Chondrocyte (in vitro differentiated cells): ENCODE results near the gene MYBPH. TPM values are rescaled to one million over a fixed set of nuclear protein-coding genes. Genes with fewer than 3 reads are reported as not detected.

Experiments
- DNase-seq: peaks from one replicate; pipeline ENCODE4 v3.0.0; 2021; ENCODE audit warnings: mixed read lengths, low spot score
- H3K27ac Mint-ChIP-seq: one replicate; pipeline ENCODE4 v1.8.0; 2021; ENCODE audit warnings: mild to moderate bottlenecking, moderate library complexity, mixed read lengths; ENCODE audit not compliant: unreplicated experiment
- H3K27me3 Mint-ChIP-seq: 2 replicates; pipeline ENCODE4 v1.8.0; 2021; ENCODE audit warnings: low read depth, mixed read lengths
- H3K36me3 Mint-ChIP-seq: 2 replicates; pipeline ENCODE4 v1.8.0; 2021; ENCODE audit warnings: low read depth, mixed read lengths
- H3K4me1 Mint-ChIP-seq: 2 replicates; pipeline ENCODE4 v1.8.0; 2021; ENCODE audit warnings: low read depth, mild to moderate bottlenecking, mixed read lengths
- H3K4me3 Mint-ChIP-seq: one replicate; pipeline ENCODE4 v1.8.0; 2021; ENCODE audit warnings: mild to moderate bottlenecking, moderate library complexity, mixed read lengths; ENCODE audit not compliant: unreplicated experiment
- H3K9me3 Mint-ChIP-seq: 2 replicates; pipeline ENCODE4 v1.8.0; 2021; ENCODE audit warnings: low read depth, mixed read lengths
- total RNA-seq: library from RNA; stranded (reverse); gene quantifications from 3 replicates; pipeline ENCODE4 v1.2.1, GENCODE V29; 2021
- TF ChIP-seq, protein P1 (sequence below): fragments of 200-600 bp; sonication (generic); IDR thresholded peaks from 2 replicates; pipeline ENCODE4 v1.5.0; 2021; ENCODE audit warnings: antibody characterized with exemption, mild to moderate bottlenecking, moderate library complexity

Gene MYBPH
- total RNA-seq, 1 donor from 2014 or later, result not detected

DNA sequence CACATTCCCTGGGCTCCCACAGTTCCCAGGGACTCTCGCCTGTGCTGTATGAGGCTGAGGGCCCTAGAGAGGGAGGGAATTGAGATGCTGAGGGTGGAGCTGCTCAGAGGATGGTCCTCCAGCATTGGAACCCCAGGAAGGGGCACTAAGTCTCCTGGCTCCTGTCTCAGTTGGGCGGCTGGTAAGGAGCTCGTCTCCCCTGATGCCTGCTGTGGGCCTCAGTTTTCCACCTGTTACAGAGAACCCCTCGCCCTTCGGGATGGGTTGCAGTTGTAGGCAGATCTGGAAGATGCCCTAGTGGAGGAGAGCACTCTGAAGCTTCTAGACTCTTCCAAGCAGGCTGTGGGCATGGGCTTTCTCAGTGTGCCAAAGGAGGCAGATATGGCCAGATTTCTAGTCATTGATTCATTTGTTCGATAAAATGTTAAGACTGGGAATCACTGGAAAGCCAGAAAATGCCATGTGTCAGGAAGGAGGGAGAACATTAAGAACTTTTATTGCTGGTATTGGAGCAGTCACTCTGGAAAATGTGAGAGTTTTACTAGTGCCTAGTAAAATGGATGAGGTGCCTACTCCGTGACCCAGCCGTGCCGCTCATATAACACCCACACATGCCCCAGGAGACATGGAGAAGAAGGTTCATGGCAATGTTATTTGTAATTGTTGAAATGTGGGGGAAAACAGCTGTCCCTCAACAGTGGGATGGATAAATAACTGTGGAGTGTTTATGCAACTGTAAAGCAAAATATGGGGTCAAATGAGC is 828 bp upstream of the MYBPH start:
- peaks cover 19% of the 10 kb centered on the region for H3K4me1 Mint-ChIP-seq
- H3K27me3 Mint-ChIP-seq, result peaks cover 2% of the 10 kb centered on the region

GRCh38 chr1:203175827-203176241 is 208 bp upstream of the MYBPH start:
- Mint-ChIP-seq H3K27me3 (peaks cover 2% of the 10 kb centered on the region), H3K4me1 (peaks cover 19% of the 10 kb centered on the region), H3K27ac (no peak overlapping the region), H3K36me3 (no peaks in the 10 kb centered on the region), H3K9me3 (no peaks in the 10 kb centered on the region), H3K4me3 (no peak overlapping the region)
- TF ChIP-seq, protein P1, sequence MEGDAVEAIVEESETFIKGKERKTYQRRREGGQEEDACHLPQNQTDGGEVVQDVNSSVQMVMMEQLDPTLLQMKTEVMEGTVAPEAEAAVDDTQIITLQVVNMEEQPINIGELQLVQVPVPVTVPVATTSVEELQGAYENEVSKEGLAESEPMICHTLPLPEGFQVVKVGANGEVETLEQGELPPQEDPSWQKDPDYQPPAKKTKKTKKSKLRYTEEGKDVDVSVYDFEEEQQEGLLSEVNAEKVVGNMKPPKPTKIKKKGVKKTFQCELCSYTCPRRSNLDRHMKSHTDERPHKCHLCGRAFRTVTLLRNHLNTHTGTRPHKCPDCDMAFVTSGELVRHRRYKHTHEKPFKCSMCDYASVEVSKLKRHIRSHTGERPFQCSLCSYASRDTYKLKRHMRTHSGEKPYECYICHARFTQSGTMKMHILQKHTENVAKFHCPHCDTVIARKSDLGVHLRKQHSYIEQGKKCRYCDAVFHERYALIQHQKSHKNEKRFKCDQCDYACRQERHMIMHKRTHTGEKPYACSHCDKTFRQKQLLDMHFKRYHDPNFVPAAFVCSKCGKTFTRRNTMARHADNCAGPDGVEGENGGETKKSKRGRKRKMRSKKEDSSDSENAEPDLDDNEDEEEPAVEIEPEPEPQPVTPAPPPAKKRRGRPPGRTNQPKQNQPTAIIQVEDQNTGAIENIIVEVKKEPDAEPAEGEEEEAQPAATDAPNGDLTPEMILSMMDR, result no peak
- DNase-seq, result no peak

More for the DNA sequence above, 828 bp upstream of the MYBPH start:
- no peak for DNase-seq
- no peaks in the 10 kb centered on the region for H3K36me3 Mint-ChIP-seq
- H3K9me3 Mint-ChIP-seq, result no peaks in the 10 kb centered on the region
- no peak overlapping the region for H3K27ac Mint-ChIP-seq
- H3K4me3 Mint-ChIP-seq, result no peak overlapping the region
- TF ChIP-seq, protein P1, result no peak

GRCh38 chr1:203174324-203174985 is 1.2 kb downstream of the MYBPH start:
- no peak overlapping the region for H3K27ac Mint-ChIP-seq
- no peak overlapping the region for H3K4me3 Mint-ChIP-seq
- no peak for DNase-seq
- H3K4me1 Mint-ChIP-seq, result peaks cover 19% of the 10 kb centered on the region
- no peaks in the 10 kb centered on the region for H3K36me3 Mint-ChIP-seq
- no peaks in the 10 kb centered on the region for H3K9me3 Mint-ChIP-seq
- H3K27me3 Mint-ChIP-seq, result peaks cover 4% of the 10 kb centered on the region
- TF ChIP-seq, protein P1, result no peak

DNA sequence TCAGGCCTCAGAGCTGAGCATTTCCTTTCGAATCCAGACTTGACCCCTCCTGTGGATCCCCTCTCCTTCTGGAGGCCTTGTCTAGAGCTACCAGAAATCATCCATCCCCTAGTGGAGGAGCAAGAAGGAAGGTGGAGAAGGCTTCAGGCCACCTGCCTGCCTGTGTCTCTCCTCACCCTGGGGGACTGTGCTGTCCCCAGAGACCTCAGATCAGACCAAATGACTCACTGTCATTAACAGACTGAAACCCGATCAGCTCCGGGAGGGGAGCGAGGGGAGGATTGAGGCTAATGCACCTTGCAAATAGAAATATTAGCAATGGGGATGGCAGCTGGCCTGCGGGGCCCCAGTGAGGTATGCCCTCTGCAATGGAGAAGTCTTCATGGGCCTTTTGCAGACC is 2.1 kb downstream of the MYBPH start:
- Mint-ChIP-seq H3K4me3 (no peak overlapping the region), H3K27ac (no peak overlapping the region), H3K36me3 (no peaks in the 10 kb centered on the region), H3K4me1 (peaks cover 19% of the 10 kb centered on the region), H3K9me3 (no peaks in the 10 kb centered on the region), H3K27me3 (peaks cover 6% of the 10 kb centered on the region)
- DNase-seq, result no peak
- TF ChIP-seq, protein P1, result no peak

- Mint-ChIP-seq H3K36me3 (no peaks in the 10 kb centered on the region), H3K9me3 (no peaks in the 10 kb centered on the region), H3K4me1 (peaks cover 17% of the 10 kb centered on the region), H3K27ac (no peak overlapping the region), H3K27me3 (peaks cover 6% of the 10 kb centered on the region), H3K4me3 (no peak overlapping the region)
- no peak for DNase-seq
- TF ChIP-seq, protein P1, result no peak
Measured at GRCh38 chr1:203173011-203173555, 2.5 kb downstream of the MYBPH start.
